GM12801 (cell line): ENCODE measurements around the gene SLC17A5.

Experiments
- TF ChIP-seq, protein P1 (sequence below): IDR thresholded peaks from one replicate; pipeline ENCODE4 v1.5.1; 2011; ENCODE audit warnings: control low read depth; ENCODE audit not compliant: insufficient read length; ENCODE audit errors: extremely low read depth

The SLC17A5 gene

DNA sequence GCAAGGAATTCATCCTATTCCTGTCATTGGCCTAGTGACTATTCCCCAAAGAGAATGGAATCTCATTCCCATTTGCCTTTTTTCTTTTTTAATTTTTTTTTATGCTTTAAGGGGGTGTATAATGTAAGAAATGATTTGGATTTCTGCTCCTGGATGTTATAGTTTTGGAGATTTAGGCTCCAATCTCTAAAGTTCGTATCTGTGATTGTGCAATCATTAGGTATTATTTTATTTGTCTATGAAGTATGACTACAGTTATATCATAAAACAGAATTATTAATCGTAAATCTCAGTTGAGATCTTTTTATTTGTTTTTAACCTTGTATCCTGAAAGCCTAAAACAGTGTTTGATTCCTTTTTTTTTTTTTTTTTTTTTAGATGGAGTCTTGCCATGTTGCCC, 91.2 kb downstream of the SLC17A5 start:
- TF ChIP-seq, protein P1, sequence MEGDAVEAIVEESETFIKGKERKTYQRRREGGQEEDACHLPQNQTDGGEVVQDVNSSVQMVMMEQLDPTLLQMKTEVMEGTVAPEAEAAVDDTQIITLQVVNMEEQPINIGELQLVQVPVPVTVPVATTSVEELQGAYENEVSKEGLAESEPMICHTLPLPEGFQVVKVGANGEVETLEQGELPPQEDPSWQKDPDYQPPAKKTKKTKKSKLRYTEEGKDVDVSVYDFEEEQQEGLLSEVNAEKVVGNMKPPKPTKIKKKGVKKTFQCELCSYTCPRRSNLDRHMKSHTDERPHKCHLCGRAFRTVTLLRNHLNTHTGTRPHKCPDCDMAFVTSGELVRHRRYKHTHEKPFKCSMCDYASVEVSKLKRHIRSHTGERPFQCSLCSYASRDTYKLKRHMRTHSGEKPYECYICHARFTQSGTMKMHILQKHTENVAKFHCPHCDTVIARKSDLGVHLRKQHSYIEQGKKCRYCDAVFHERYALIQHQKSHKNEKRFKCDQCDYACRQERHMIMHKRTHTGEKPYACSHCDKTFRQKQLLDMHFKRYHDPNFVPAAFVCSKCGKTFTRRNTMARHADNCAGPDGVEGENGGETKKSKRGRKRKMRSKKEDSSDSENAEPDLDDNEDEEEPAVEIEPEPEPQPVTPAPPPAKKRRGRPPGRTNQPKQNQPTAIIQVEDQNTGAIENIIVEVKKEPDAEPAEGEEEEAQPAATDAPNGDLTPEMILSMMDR = no peak

DNA sequence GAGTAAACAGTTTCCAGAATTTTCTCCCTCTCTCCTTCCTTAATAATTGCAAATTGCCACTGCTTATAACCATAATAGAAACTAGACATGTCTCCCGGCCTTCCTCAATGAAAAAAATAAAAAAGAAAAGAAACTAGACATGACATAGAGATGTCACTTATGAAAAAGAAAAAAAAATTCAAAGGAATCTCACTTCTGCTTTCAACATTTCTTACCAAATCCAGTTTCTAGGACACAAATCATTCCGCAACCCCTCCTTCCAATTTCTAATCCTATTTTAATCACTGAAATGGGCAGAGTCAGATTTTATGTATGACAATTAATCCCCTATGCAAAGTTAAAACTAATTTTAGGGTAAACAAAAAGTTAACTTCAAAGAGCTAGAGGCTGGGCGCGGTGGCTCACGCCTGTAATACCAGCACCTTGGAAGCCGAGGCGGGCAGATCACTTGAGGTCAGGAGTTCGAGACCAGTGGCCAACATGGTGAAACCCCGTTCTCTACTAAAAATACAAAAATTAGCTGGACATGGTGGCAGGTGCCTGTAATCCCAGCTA, 92.9 kb downstream of the SLC17A5 start:
- TF ChIP-seq, protein P1 = no peak

DNA sequence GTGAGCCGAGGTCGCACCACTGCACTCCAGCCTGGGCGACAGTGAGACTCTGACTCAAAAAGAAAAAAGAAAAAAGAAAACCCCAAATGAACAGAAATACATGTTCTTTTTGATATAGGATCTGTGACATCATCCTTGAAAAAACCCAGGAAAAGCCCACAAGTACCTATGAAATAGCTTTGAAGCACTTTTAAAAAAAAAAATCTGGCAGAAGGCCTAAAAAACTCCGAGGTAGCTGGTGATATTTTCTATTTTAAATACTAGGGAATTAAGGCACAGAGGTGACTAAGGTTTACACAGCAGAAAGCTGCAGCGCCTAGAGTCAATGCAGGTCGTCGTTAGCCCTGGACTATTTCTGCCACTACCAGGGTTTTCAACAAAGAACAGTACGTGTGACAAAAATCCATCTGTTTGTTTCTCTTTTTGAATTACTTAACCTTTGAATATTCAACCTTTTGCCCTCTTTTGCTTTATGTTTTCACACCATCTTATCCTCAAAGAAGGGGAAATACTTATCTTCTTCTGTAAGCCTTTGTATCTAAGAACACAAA, 93.5 kb downstream of the SLC17A5 start:
- TF ChIP-seq, protein P1 = no peak

DNA sequence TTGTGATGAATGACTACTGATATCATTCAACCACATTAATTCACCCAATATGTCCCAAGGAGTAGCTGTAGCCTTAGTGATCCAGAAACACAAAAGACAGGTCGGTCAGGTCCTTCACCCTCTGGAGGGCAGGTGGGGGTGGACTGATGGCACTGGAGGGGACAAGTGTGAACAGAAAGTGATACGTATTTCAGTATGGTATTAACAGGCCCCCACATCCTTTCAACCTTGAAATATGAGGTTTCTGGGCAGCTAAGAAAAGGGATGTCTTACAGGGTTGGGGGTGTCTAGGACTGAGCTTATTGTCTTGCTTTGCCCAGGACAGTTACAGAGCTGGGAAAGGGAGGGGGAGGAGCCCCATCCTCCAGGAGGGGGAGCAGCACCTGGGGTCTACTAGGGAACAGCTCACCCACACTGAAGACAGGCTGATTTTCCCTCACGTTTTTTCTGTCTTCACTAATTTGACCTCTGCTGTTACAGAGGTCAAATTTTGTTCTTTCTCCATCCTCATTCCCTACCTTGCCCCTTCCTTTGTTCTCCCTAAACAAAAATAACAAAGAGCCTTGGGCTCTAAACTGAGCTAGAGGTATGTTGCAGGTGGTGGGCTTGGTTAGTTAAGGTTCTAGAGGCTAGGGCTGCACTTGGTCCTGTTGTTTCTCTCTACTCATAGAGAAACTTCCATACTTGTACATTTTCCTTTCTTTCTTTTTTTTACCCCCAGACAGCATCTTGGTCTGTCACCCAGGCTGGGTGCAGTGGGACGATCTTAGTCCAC, 95.0 kb downstream of the SLC17A5 start:
- TF ChIP-seq, protein P1 = no peak

DNA sequence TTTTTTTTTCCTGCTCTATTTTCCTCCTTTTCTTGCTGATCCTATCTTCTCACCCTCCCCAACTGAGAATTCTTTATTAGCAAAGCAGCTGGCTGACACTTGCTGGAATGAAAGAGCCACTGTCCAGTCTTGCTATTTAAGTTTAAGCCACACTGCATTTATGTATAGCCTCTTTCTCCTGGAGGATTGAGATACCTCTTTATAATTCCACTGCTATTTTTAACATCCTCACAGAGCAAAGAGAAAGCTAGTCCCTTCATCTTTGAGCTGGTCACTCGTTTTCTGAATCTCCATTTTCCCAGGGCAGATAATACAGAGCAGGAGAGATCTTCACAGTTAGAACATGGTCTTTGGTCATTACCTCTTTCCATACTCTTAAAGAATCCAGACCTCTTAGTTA, 97.0 kb downstream of the SLC17A5 start:
- TF ChIP-seq, protein P1 = no peak

DNA sequence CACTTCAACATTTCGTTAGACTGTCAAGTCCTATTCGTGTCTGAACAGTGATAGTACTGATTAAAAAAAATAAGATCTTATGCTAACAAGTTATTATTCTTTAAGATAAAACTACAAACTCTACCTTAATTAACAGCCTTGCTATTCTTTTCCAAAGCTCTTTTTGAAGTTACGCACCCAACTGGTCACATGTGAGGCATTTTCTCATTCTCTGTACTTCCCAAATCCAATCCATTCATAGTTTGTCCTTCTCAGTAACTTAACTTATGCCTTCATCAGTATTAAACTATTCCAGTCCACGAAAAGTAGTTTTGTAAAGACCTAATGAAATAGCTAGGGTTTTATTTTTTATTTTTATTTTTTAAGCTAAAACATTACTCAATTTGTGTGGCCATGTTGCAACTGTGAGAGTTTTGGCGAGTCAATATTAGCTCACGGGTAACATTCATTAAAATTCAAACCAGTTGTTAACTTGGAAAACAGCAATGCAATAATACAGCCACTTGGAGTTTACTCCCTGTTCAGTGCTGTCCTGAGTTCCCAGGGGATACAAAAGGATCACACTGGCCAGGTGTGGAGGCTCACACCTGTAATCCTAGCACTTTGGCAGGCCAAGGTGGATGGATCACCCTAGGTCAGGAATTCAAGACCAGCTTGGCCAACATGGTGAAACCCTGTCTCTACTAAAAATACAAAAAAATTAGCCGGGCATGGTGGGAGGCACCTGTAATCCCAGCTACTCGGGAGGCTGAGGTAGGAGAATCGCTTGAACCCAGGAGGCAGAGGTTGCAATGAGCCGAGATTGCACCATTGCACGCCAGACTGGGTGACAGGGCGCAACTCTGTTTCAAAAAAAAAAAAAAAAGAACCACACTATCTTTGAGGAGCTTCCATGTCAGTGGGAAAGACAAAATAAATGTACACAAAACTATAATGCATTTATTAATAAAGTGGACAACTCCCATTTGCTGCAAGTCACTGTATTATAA, 105.0 kb downstream of the SLC17A5 start:
- TF ChIP-seq, protein P1 = no peak

DNA sequence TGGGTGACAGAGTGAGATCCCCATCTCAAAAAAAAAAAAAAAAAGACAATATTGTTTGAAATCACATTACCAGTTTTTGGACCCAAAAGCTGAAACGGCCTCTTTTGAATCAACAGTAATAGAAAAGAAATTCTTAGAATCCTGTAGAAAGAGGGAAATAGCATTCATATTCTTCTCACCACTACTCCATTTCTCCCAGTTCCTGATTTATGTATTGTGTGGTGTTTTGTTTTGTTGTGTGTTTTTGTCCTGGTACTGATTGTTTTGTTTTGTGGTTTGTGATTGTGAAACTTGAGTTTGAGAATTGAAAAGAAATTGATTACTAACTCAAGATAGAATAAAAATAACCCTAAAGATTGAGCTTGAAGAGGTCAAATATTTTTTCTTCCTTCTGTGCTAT, 106.8 kb downstream of the SLC17A5 start:
- TF ChIP-seq, protein P1 = no peak
